ENCODE data around the gene SLC10A7.

Gene SLC10A7

DNA sequence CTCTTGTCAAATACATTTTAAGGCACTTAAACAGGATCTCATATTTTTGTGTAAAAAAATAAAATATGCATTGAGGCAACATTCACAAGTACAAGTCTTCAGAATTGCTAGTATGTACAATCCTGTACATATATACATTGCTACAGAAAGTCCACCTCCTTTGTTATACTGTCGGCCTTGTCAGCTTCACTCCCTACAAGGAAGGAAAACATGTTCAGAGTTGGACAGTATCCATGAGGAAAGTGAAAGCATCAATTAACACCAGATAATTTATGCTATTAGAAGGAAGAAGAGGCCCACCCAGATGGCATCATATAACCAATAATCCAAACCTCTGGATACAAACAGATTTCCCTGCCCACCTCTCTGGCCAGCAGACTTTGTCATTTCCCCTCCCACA lies 265.4 kb downstream of the SLC10A7 start:
- TF ChIP-seq, protein P1, sequence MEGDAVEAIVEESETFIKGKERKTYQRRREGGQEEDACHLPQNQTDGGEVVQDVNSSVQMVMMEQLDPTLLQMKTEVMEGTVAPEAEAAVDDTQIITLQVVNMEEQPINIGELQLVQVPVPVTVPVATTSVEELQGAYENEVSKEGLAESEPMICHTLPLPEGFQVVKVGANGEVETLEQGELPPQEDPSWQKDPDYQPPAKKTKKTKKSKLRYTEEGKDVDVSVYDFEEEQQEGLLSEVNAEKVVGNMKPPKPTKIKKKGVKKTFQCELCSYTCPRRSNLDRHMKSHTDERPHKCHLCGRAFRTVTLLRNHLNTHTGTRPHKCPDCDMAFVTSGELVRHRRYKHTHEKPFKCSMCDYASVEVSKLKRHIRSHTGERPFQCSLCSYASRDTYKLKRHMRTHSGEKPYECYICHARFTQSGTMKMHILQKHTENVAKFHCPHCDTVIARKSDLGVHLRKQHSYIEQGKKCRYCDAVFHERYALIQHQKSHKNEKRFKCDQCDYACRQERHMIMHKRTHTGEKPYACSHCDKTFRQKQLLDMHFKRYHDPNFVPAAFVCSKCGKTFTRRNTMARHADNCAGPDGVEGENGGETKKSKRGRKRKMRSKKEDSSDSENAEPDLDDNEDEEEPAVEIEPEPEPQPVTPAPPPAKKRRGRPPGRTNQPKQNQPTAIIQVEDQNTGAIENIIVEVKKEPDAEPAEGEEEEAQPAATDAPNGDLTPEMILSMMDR (IDR thresholded peaks at IDR 0.05; ENCODE audit: extremely low read depth, missing control alignments) = no peak
- DNase-seq (ENCODE audit: low spot score) = no peak

DNA sequence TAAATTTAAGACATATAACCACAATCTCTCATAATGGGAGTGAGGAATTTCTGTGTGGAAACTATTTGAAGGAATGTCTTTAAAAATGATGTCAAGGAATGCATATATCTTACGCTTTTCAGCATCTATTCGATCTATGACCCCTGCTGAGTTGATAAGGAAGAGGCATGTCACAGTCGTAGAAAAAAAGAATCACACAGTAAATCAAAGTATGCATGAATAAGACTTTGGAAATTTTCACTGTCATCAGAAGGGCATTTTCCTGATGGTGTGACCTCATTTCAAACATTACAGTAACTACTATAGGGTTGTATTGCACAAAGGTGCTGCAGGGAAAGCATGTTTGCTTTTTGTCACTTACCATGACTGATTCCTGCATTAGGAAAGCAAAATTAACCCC lies 265.9 kb downstream of the SLC10A7 start:
- DNase-seq (ENCODE audit: low spot score) = no peak
- TF ChIP-seq, protein P1 (IDR thresholded peaks at IDR 0.05; ENCODE audit: extremely low read depth, missing control alignments) = no peak

DNA sequence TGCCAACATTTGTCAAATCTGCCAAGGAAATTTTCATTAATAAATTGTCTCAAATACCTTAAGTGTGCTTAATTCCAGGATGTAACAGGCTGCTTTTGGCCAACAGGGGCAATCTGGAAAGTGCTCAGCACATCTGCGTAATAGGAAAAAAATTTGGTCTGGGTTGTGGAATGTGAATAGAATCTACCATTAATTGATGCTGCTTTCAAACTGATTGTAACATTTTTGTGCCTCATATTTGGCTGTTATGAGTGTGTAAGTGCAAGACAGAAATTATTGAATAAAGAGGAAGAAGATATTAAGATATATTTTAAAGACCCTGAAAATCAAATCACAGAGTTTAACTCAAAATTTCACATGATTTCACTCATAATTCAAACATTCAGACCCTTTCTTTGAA lies 266.3 kb downstream of the SLC10A7 start:
- TF ChIP-seq, protein P1 (IDR thresholded peaks at IDR 0.05; ENCODE audit: extremely low read depth, missing control alignments) = no peak
- DNase-seq (ENCODE audit: low spot score) = no peak

DNA sequence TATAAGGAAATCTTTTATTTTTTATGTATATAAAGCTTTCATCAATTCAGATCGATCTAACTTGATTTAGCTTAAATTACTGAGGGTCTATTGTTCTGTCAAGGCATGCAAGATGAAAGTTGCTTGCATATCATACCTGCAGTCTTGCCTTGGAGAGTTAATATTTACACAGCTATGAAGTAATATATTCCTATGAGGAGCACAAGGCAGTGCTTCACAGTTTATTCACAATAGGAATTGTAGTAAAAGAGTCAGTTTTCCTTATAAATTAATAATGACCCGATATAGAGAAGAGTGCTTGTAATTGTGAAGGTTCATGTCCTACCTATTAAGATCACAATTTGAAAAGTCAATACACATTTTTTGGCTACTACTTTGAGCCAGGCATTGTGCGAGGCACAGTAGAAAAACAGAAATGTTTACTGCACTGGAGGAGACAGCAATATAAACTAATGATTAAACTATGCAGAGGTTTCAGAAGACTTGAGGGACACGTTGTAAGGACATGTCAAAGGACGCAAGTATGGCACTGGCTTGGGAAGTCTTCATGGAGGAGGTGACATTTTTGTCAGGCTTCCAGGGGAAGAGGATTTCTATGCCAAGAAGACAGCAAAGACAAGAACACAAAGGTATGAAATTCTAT lies 268.6 kb downstream of the SLC10A7 start:
- DNase-seq (ENCODE audit: low spot score) = no peak
- TF ChIP-seq, protein P1 (IDR thresholded peaks at IDR 0.05; ENCODE audit: extremely low read depth, missing control alignments) = no peak

DNA sequence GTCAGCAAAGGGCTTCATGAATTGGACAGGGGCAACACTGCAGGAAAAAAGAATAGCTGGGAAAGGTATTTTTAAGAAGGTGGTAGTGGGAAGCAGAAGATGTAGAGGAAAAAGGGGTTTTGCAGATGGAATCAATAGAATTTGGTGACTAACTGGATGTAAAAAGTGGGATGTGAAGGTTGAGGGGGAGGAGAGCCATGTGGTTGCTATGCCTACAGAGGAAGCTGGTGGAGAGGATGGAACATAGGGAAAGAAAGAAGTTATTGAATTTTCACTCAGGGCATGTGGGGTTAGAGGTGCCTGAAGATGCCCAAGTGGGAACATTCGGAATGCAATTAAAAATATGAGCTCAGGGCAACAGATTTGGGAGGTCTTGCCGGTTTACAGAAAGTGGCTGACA lies 274.4 kb downstream of the SLC10A7 start:
- TF ChIP-seq, protein P1 (IDR thresholded peaks at IDR 0.05; ENCODE audit: extremely low read depth, missing control alignments) = no peak
- no peak for DNase-seq (ENCODE audit: low spot score)

DNA sequence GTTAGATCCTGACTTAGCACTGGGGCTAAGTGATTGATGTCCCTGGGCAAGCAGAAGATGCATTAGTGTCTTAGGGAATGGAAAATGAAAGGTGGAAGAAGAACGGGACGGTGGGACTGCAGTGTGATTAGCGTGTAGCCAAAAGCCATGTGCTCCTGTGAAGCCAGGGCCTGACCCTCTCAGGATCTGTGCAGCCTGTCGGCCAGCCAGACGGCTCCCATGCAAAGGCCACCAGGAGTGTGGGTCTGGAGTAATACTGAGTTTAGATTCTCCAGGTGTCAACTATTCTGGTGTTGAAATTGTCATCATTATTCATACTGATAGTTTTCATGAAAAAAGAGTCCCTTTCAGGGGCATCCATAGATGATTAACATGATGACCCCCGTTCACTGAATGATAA lies 275.4 kb downstream of the SLC10A7 start:
- no peak for DNase-seq (ENCODE audit: low spot score)
- TF ChIP-seq, protein P1 (IDR thresholded peaks at IDR 0.05; ENCODE audit: extremely low read depth, missing control alignments) = no peak

DNA sequence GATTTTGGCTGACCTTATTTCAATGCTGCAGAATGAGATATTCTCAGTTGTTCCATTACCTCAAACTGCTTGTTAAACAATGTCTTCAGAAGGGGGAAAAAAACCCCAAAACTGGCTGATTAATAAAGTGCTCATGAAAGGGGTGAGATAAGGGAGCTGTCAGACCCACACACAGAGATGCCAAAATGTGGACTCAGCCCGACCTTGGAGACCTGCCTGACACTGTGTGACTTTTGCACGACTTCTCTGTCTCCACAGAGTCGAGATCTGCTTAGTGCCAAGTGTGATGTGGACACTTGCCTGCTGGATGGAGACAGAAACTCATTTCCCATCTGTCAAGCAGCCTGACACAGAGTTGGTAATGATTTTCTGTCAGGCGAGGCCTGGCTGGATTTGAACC lies 275.9 kb downstream of the SLC10A7 start:
- TF ChIP-seq, protein P1 (IDR thresholded peaks at IDR 0.05; ENCODE audit: extremely low read depth, missing control alignments) = no peak
- no peak for DNase-seq (ENCODE audit: low spot score)

Measured in GM20000 (cell line).